IMR-90 (cell line): Measurements from ENCODE around the gene CPN1. TPM values are rescaled to one million over a fixed set of nuclear protein-coding genes. Genes with fewer than 3 reads are reported as not detected.

ENCODE experiments used
- ATAC-seq: fragments of 200-7000 bp; cut with Tn5 transposase; 2 replicates; pipeline ENCODE4 v1.9.1; 2020; ENCODE audit warnings: low read depth, mild to moderate bottlenecking, moderate library complexity
- BruUV-seq: library from RNA; stranded (reverse); fragments of 400-500 nt; replicated peaks from 2 replicates; lab custom pipeline; 2021; lab: Mats Ljungman, UMichigan
- CTCF ChIA-PET: fragments of 300-600 bp; formaldehyde crosslinking; extraction: SDS; loops from one replicate; lab custom pipeline; 2021; ENCODE audit warnings: antibody characterized with exemption; lab: Yijun Ruan, JAX
- POLR2A ChIA-PET: fragments of 300-600 bp; sonication (Branson Sonifier 250); formaldehyde crosslinking; loops from one replicate; lab custom pipeline; 2022; ENCODE audit warnings: antibody characterized with exemption; ENCODE audit not compliant: unreplicated experiment; lab: Charles Lee
- DNase-seq: peaks from one replicate; pipeline ENCODE4 v3.0.0; 2013
- H2AFZ ChIP-seq: replicated peaks from 2 replicates; pipeline ENCODE3; 2013; ENCODE audit warnings: low read length, mild to moderate bottlenecking; ENCODE audit not compliant: poor library complexity
- H2AK5ac ChIP-seq: 2 replicates; pipeline ENCODE4 v1.6.1; 2013; ENCODE audit warnings: low read depth, low read length, inconsistent platforms
- H2AK9ac ChIP-seq: replicated peaks from 2 replicates; pipeline ENCODE3; 2013; ENCODE audit warnings: mild to moderate bottlenecking, low read depth, low read length, moderate library complexity; ENCODE audit not compliant: poor library complexity
- H2BK120ac ChIP-seq: 2 replicates; pipeline ENCODE4 v1.6.1; 2013; ENCODE audit warnings: low read depth, low read length, inconsistent platforms
- H2BK15ac ChIP-seq: 3 replicates; pipeline ENCODE4 v1.6.1; 2013; ENCODE audit warnings: low read depth, low read length, inconsistent platforms
- H2BK20ac ChIP-seq: 2 replicates; pipeline ENCODE4 v1.6.1; 2013; ENCODE audit warnings: low read depth, mild to moderate bottlenecking, inconsistent platforms, low read length, moderate library complexity
- H2BK5ac ChIP-seq: 2 replicates; pipeline ENCODE4 v1.6.1; 2013; ENCODE audit warnings: mild to moderate bottlenecking, low read depth, low read length, inconsistent platforms; ENCODE audit not compliant: poor library complexity, severe bottlenecking
- H3K14ac ChIP-seq: replicated peaks from 2 replicates; pipeline ENCODE4 v1.6.1; 2013; ENCODE audit warnings: low read depth, low read length, inconsistent platforms
- H3K18ac ChIP-seq: 2 replicates; pipeline ENCODE4 v1.6.1; 2013; ENCODE audit warnings: low read depth, low read length, control low read depth
- H3K23ac ChIP-seq: 2 replicates; pipeline ENCODE4 v1.6.1; 2013; ENCODE audit warnings: low read depth, low read length, inconsistent platforms
- H3K27ac ChIP-seq: 2 replicates; pipeline ENCODE4 v1.5.1; 2013; ENCODE audit warnings: mild to moderate bottlenecking, control low read depth, low read length; ENCODE audit not compliant: insufficient read depth
- H3K27me3 ChIP-seq: 2 replicates; pipeline ENCODE4 v1.6.1; 2013; ENCODE audit warnings: low read length; ENCODE audit not compliant: control insufficient read depth, insufficient read depth
- H3K36me3 ChIP-seq: 2 replicates; pipeline ENCODE4 v1.6.1; 2013; ENCODE audit warnings: low read length, mixed read lengths; ENCODE audit not compliant: control insufficient read depth, insufficient read depth
- H3K4ac ChIP-seq: 2 replicates; pipeline ENCODE4 v1.6.1; 2013; ENCODE audit warnings: low read depth, low read length, inconsistent platforms
- H3K4me1 ChIP-seq: 2 replicates; pipeline ENCODE4 v1.6.1; 2013; ENCODE audit warnings: low read length, mixed read lengths; ENCODE audit not compliant: control insufficient read depth, insufficient read depth
- H3K4me2 ChIP-seq: 2 replicates; pipeline ENCODE4 v1.6.1; 2013; ENCODE audit warnings: low read depth, mild to moderate bottlenecking, control low read depth, low read length, moderate library complexity
- H3K4me3 ChIP-seq: 2 replicates; pipeline ENCODE4 v1.5.1; 2013; ENCODE audit warnings: low read depth, mild to moderate bottlenecking, control low read depth, low read length, moderate library complexity; ENCODE audit not compliant: insufficient read depth
- H3K56ac ChIP-seq: 2 replicates; pipeline ENCODE4 v1.6.1; 2013; ENCODE audit warnings: low read length, inconsistent platforms; ENCODE audit not compliant: insufficient read depth; ENCODE audit errors: extremely low read depth
- H3K79me1 ChIP-seq, 2 experiments: 2 replicates each; pipeline ENCODE4 v1.6.1; 2013; ENCODE audit warnings: low read length in 2 of 2, inconsistent platforms in 1 of 2, low read depth in 1 of 2
- H3K9ac ChIP-seq: 2 replicates; pipeline ENCODE4 v1.6.1; 2013; ENCODE audit warnings: low read depth, low read length, control low read depth
- H3K9me1 ChIP-seq: 2 replicates; pipeline ENCODE4 v1.6.1; 2013; ENCODE audit warnings: low read length, inconsistent platforms; ENCODE audit not compliant: insufficient read depth
- H3K9me3 ChIP-seq: 2 replicates; pipeline ENCODE4 v1.6.1; 2013; ENCODE audit warnings: low read length; ENCODE audit not compliant: control insufficient read depth, insufficient read depth
- H4K20me1 ChIP-seq: 2 replicates; pipeline ENCODE4 v1.6.1; 2013; ENCODE audit warnings: low read length, inconsistent platforms; ENCODE audit not compliant: insufficient read depth
- H4K5ac ChIP-seq: 2 replicates; pipeline ENCODE4 v1.6.1; 2013; ENCODE audit warnings: mild to moderate bottlenecking, low read depth, low read length, control low read depth
- H4K8ac ChIP-seq, 2 experiments: 2 replicates each; pipeline ENCODE4 v1.6.1; 2013; ENCODE audit warnings: low read depth in 2 of 2, low read length in 2 of 2, control low read depth in 1 of 2, inconsistent platforms in 1 of 2
- H4K91ac ChIP-seq: 2 replicates; pipeline ENCODE4 v1.6.1; 2013; ENCODE audit warnings: low read depth, low read length, inconsistent platforms; ENCODE audit not compliant: insufficient read depth
- BHLHE40 ChIP-seq: fragments of 150-350 bp; IDR thresholded peaks from 2 replicates; pipeline ENCODE4 v1.6.1; 2016; ENCODE audit warnings: mild to moderate bottlenecking, low read depth, low read length
- FOS ChIP-seq: fragments of 150-350 bp; IDR thresholded peaks from 2 replicates; pipeline ENCODE4 v1.6.1; 2016; ENCODE audit warnings: low read depth, low read length
- MAZ ChIP-seq: IDR thresholded peaks from 2 replicates; pipeline ENCODE4 v1.6.1; 2012; ENCODE audit warnings: low read depth, mild to moderate bottlenecking, low read length, improper control_type of control experiment, moderate library complexity, borderline replicate concordance
- NFE2L2 ChIP-seq: fragments of 150-350 bp; IDR thresholded peaks from 2 replicates; pipeline ENCODE4 v1.6.1; 2016; ENCODE audit warnings: low read depth, mild to moderate bottlenecking, low read length
- WGBS, 2 experiments: methylation state at CpG; one replicate each; pipeline versions ENCODE4 v1.1.5 to v1.1.7; 2013; ENCODE audit warnings: missing lambda C conversion rate in 2 of 2; ENCODE audit not compliant: insufficient read length in 1 of 2; ENCODE audit errors: extremely low coverage in 2 of 2; 5-methylcytosine and 5-hydroxymethylcytosine counted together
- dilution Hi-C: fragments of 300-500 bp; cut with HindIII; formaldehyde crosslinking; loops from one replicate; pipeline ENCODE4 v1.14.3; 2018; ENCODE audit warnings: low sequenced_read_pairs; ENCODE audit not compliant: unreplicated experiment
- in situ Hi-C: fragments of 300-500 bp; cut with MboI; formaldehyde crosslinking; loops from 3 replicates; pipeline ENCODE4 v1.14.3; 2019; ENCODE audit warnings: low sequenced_read_pairs, inconsistent platforms, mixed read lengths
- intact Hi-C: fragments of 100-400 bp; cut with micrococcal nuclease; formaldehyde crosslinking; loops from 2 replicates; pipeline ENCODE4 v1.10.0; 2022
- polyA plus RNA-seq, 3 experiments: library from polyadenylated mRNA; depleted of rRNA; stranded (reverse); fragments of >200 nt; gene quantifications; 2 replicates each; pipeline ENCODE4 v1.2.3, GENCODE V29; 2012; ENCODE audit warnings: low replicate concordance in 1 of 3
- total RNA-seq: library from RNA; depleted of rRNA; stranded (reverse); fragments of >200 nt; gene quantifications from 2 replicates; pipeline ENCODE4 v1.2.3, GENCODE V29; 2012

The CPN1 gene
- total and polyA plus RNA-seq, 2 of the 4 experiments (the other 2 are of a cell fraction): not detected

DNA sequence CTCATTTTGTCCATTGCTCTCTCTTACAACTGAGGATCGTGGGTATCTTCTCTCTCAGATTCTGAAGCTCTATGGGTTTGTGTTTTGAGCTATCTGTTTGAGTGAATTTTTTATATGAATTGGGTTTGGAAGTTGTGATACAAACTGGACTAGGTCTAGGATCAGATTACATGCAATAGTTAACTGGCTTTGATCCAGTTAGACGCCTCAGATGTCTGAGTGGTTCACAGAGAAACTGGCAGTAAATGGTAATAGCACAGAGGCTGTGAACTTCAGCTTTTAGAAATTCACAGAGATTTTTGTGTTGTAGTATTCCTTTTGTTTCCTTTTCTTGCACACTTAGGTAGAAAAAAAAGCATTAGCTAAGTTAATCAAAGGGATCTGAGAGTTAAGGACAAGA is 59.3 kb downstream of the CPN1 start:
- no peak overlapping the region for H2BK15ac ChIP-seq
- H3K14ac ChIP-seq: no peak overlapping the region
- no peak overlapping the region for H4K8ac ChIP-seq
- H2AFZ ChIP-seq: no peak overlapping the region
- no peaks in the 10 kb centered on the region; the same call in 1 of the 2 replicates for H3K4me1 ChIP-seq
- no peak overlapping the region for H2BK5ac ChIP-seq
- H4K20me1 ChIP-seq: no peaks in the 10 kb centered on the region
- no peaks in the 10 kb centered on the region for H3K9me3 ChIP-seq
- dilution Hi-C loops: no loop called here
- in situ Hi-C loops: no loop called here
- H2AK9ac ChIP-seq: no peak overlapping the region
- H3K79me1 ChIP-seq: no peaks in the 10 kb centered on the region
- H3K4me2 ChIP-seq: no peak overlapping the region
- 33% methylated on average over 1 of the region's 2 CpGs; no CpG with 5 or more reads in 1 of the 2 experiments for WGBS, 2 experiments
- no peak overlapping the region for H2BK120ac ChIP-seq
- DNase-seq (peak; percentile 65), ATAC-seq (peak; percentile 62)
- no peak overlapping the region for H3K27ac ChIP-seq
- no peak overlapping the region for H3K56ac ChIP-seq
- H2BK20ac ChIP-seq: no peak overlapping the region
- H3K9me1 ChIP-seq: peaks cover 3% of the 10 kb centered on the region; the same call in 1 of the 2 replicates
- TF ChIP-seq FOS (no peak), MAZ (no peak), BHLHE40 (no peak), NFE2L2 (no peak)
- BruUV-seq: no TSS peak
- ChIA-PET POLR2A (no interaction called here), CTCF (interaction anchor here (1.5 kb wide), 1 partner anchor 23 kb away, joined by 5 read pairs; no protein-coding TSS in a partner anchor)
- no peak overlapping the region for H4K5ac ChIP-seq
- no peaks in the 10 kb centered on the region for H3K36me3 ChIP-seq
- intact Hi-C loops: no loop called here
- H3K9ac ChIP-seq: no peak overlapping the region
- no peak overlapping the region for H3K18ac ChIP-seq
- no peak overlapping the region for H3K4ac ChIP-seq
- H3K23ac ChIP-seq: no peak overlapping the region
- H2AK5ac ChIP-seq: no peak overlapping the region
- no peak overlapping the region for H3K4me3 ChIP-seq
- H4K91ac ChIP-seq: no peak overlapping the region
- peaks cover 2% of the 10 kb centered on the region for H3K27me3 ChIP-seq
